ENCODE measurements around the gene FUZ. TPM values are rescaled to one million over a fixed set of nuclear protein-coding genes. Genes with fewer than 3 reads are reported as not detected.

The FUZ gene
- total and polyA plus RNA-seq, 2 of the 4 experiments (the other 2 are of a cell fraction) = 12.1 to 14.3 TPM

DNA sequence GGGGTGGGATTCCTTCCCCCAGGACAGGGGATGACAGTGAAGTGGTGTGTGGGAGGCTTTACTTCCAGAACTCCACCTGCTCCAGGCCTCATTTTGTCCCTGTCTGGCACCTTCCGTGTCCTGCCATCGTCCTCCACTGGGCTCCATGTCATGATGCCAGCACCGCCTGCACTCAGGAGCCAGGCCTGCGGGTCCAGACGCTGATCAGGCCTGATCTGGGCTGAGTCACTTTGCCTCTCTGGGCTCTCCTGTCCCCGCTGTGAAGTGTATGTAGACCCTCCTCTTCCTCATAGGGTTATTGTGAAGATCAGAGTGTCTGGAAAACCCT lies 9.6 kb downstream of the FUZ start:
- in situ Hi-C loops (cut with MboI; ENCODE audit: low sequenced_read_pairs) (no loop called here), intact Hi-C loops (cut with micrococcal nuclease) (loop anchor here (5.0 kb wide), 1 partner anchor 111 kb away; the partner anchor contains the start of gene CPT1C), dilution Hi-C loops (cut with HindIII; ENCODE audit: low sequenced_read_pairs, unreplicated experiment) (no loop called here)
- Histone ChIP-seq H3K4me1 (ENCODE audit: control insufficient read depth, insufficient read depth, low read length) (peaks cover under 1% of the 10 kb centered on the region; the same call in 1 of the 2 replicates), H3K4ac (ENCODE audit: low read depth, low read length) (no peak overlapping the region), H3K14ac (replicated peaks; ENCODE audit: low read depth, low read length) (no peak overlapping the region), H4K91ac (ENCODE audit: insufficient read depth, low read depth, low read length) (no peak overlapping the region), H3K36me3 (ENCODE audit: control insufficient read depth, insufficient read depth, low read length) (peaks cover 57% of the 10 kb centered on the region), H3K4me2 (ENCODE audit: low read depth, low read length) (no peak overlapping the region), H3K9me1 (ENCODE audit: insufficient read depth, low read length) (no peaks in the 10 kb centered on the region; the same call in 1 of the 2 replicates), H4K20me1 (ENCODE audit: insufficient read depth, low read length) (peaks cover 7% of the 10 kb centered on the region), H3K23ac (ENCODE audit: low read depth, low read length) (no peak overlapping the region), H2BK120ac (ENCODE audit: low read depth, low read length) (no peak overlapping the region), H3K9me3 (ENCODE audit: control insufficient read depth, insufficient read depth, low read length) (no peaks in the 10 kb centered on the region), H3K27me3 (ENCODE audit: control insufficient read depth, insufficient read depth, low read length) (no peaks in the 10 kb centered on the region), H3K27ac (ENCODE audit: insufficient read depth, low read length) (no peak overlapping the region), H3K79me1 (ENCODE audit: low read depth in 1 of 2, low read length in 2 of 2) (peaks cover 0 to 16% of the 10 kb centered on the region in 2 experiments; a peak in 1 of 4 replicates), H4K8ac (ENCODE audit: low read depth in 2 of 2, low read length in 2 of 2) (no peak overlapping the region), H4K5ac (ENCODE audit: low read depth, low read length) (no peak overlapping the region), H2BK20ac (ENCODE audit: low read depth, low read length) (no peak overlapping the region), H3K56ac (ENCODE audit: extremely low read depth, insufficient read depth, low read length) (no peak overlapping the region), H2BK5ac (ENCODE audit: low read depth, low read length, poor library complexity, severe bottlenecking) (no peak overlapping the region), H3K4me3 (ENCODE audit: insufficient read depth, low read depth, low read length) (no peak overlapping the region), H3K18ac (ENCODE audit: low read depth, low read length) (no peak overlapping the region), H2AK5ac (ENCODE audit: low read depth, low read length) (no peak overlapping the region), H3K9ac (ENCODE audit: low read depth, low read length) (no peak overlapping the region), H2AK9ac (replicated peaks; ENCODE audit: low read depth, low read length, poor library complexity) (no peak overlapping the region), H2BK15ac (ENCODE audit: low read depth, low read length) (no peak overlapping the region), H2AFZ (replicated peaks; ENCODE audit: low read length, poor library complexity) (no peak overlapping the region)
- 100% methylated on average over 3 of the region's 6 CpGs; no CpG with 5 or more reads in 1 of the 2 experiments for WGBS, 2 experiments (ENCODE audit: extremely low coverage in 2 of 2, insufficient read length in 1 of 2)
- ChIA-PET POLR2A (ENCODE audit: unreplicated experiment) (no interaction called here), CTCF (no interaction called here)
- ATAC-seq (ENCODE audit: low read depth) = no peak
- no peak for TF ChIP-seq RFX5 (IDR thresholded peaks at IDR 0.05; ENCODE audit: low read depth, low read length)
- TF ChIP-seq, protein P1, sequence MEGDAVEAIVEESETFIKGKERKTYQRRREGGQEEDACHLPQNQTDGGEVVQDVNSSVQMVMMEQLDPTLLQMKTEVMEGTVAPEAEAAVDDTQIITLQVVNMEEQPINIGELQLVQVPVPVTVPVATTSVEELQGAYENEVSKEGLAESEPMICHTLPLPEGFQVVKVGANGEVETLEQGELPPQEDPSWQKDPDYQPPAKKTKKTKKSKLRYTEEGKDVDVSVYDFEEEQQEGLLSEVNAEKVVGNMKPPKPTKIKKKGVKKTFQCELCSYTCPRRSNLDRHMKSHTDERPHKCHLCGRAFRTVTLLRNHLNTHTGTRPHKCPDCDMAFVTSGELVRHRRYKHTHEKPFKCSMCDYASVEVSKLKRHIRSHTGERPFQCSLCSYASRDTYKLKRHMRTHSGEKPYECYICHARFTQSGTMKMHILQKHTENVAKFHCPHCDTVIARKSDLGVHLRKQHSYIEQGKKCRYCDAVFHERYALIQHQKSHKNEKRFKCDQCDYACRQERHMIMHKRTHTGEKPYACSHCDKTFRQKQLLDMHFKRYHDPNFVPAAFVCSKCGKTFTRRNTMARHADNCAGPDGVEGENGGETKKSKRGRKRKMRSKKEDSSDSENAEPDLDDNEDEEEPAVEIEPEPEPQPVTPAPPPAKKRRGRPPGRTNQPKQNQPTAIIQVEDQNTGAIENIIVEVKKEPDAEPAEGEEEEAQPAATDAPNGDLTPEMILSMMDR (conservative IDR thresholded peaks at IDR 0.05; ENCODE audit: low read depth, low read length) = no peak
- TF ChIP-seq, protein P2, sequence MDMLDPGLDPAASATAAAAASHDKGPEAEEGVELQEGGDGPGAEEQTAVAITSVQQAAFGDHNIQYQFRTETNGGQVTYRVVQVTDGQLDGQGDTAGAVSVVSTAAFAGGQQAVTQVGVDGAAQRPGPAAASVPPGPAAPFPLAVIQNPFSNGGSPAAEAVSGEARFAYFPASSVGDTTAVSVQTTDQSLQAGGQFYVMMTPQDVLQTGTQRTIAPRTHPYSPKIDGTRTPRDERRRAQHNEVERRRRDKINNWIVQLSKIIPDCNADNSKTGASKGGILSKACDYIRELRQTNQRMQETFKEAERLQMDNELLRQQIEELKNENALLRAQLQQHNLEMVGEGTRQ (IDR thresholded peaks at IDR 0.05; ENCODE audit: low read depth, low read length) = no peak
- TF ChIP-seq FOS (IDR thresholded peaks at IDR 0.05; ENCODE audit: low read depth, low read length) = no peak
- TF ChIP-seq, protein P3, sequence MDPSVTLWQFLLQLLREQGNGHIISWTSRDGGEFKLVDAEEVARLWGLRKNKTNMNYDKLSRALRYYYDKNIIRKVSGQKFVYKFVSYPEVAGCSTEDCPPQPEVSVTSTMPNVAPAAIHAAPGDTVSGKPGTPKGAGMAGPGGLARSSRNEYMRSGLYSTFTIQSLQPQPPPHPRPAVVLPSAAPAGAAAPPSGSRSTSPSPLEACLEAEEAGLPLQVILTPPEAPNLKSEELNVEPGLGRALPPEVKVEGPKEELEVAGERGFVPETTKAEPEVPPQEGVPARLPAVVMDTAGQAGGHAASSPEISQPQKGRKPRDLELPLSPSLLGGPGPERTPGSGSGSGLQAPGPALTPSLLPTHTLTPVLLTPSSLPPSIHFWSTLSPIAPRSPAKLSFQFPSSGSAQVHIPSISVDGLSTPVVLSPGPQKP (IDR thresholded peaks at IDR 0.05; ENCODE audit: borderline replicate concordance, low read depth, low read length) = no peak
- no peak for TF ChIP-seq CHD1 (IDR thresholded peaks at IDR 0.05; ENCODE audit: low read depth, low read length)
- TF ChIP-seq RCOR1 (IDR thresholded peaks at IDR 0.05; ENCODE audit: insufficient replicate concordance, low read length) = no peak
- no peak for TF ChIP-seq CEBPB (IDR thresholded peaks at IDR 0.05; ENCODE audit: low read depth, low read length)
- no peak for TF ChIP-seq SMC3 (IDR thresholded peaks at IDR 0.05; ENCODE audit: low read depth, low read length)
- no TSS peak for BruUV-seq (replicated peaks)
- DNase-seq = no peak

Data from IMR-90 (cell line).